Pancreas (tissue), 10 donors: ENCODE measurements around the gene EDAR. TPM values are rescaled to one million over a fixed set of nuclear protein-coding genes. Genes with fewer than 3 reads are reported as not detected.

Experiments
- ATAC-seq, 4 donors: fragments of 200-7000 bp; cut with Tn5 transposase; one replicate each; pipeline versions ENCODE4 v1.8.0 to v1.9.1; 2020; ENCODE audit warnings: mild to moderate bottlenecking in 4 of 4, moderate library complexity in 4 of 4
- DNase-seq, 6 donors: peaks; one replicate each; pipeline ENCODE4 v3.0.0-alpha.2; 2020
- FAIRE-seq: peaks from 2 replicates; lab custom pipeline; 2012; peaks lifted over from hg19 to GRCh38; lab: Jason Lieb, UNC
- H3K27ac ChIP-seq, 4 donors: fragments of 200-600 bp; sonication (generic); 1 replicate in 3 of 4; 2 replicates in 1 of 4; pipeline versions ENCODE4 v1.5.0 to v1.8.0; 2020
- H3K27me3 ChIP-seq, 4 donors: fragments of 200-600 bp; one replicate each; pipeline ENCODE4 v1.8.0; 2021
- H3K36me3 ChIP-seq, 3 donors: fragments of 200-600 bp; sonication (generic) in 1 of 3; one replicate each; pipeline versions ENCODE4 v1.5.0 to v1.8.0; 2020 to 2021
- H3K4me1 ChIP-seq, 3 donors: fragments of 200-600 bp; one replicate each; pipeline ENCODE4 v1.8.0; 2021
- H3K4me3 ChIP-seq, 4 donors: fragments of 200-600 bp; sonication (generic) in 2 of 4; one replicate each; pipeline versions ENCODE4 v1.5.0 to v1.8.0; 2020 to 2021
- H3K9me3 ChIP-seq, 4 donors: fragments of 200-600 bp; one replicate each; pipeline ENCODE4 v1.8.0; 2021
- WGBS, 2 donors: extraction: QIAGEN DNeasy Blood & Tissue Kit; methylation state at CpG; one replicate each; pipeline ENCODE4 v1.1.7; 2013; 5-methylcytosine and 5-hydroxymethylcytosine counted together
- intact Hi-C, 3 donors: fragments of 100-400 bp; cut with DNase I; formaldehyde crosslinking; loops; one replicate each; pipeline versions ENCODE4 v1.11.1 to v1.14.2; 2022
- polyA plus RNA-seq, 2 donors: library from polyadenylated mRNA; stranded (reverse); fragments of 200-250 nt; gene quantifications; one replicate each; pipeline ENCODE4 v1.2.3, GENCODE V29; 2013
- total RNA-seq, 6 donors: library from RNA; stranded (reverse); fragmentation: NEBNext Ultra II Directional in 4 of 6; extraction: Animal tissue kit (Norgen Biotek cat#: 25700) in 4 of 6; gene quantifications; one replicate each; pipeline versions ENCODE4 v1.2.1 to v1.2.4, GENCODE V29; 2021 to 2023
- TF ChIP-seq, protein P1 (sequence below), 4 donors: fragments of 200-600 bp; sonication (generic) in 3 of 4; IDR thresholded peaks; one replicate each; pipeline versions ENCODE4 v1.5.0 to v1.8.0; 2021; ENCODE audit warnings: antibody characterized with exemption in 4 of 4
- donor health status: healthy with polysubstance abuse.
- donor health status: DM: no; HTN: no; CAD: no; lungs with moderate emphysema.
- donor health status: DM: no; HTN: no; CAD: no.
- donor health status: control.
- donor health status: control.
- donor health status: Bipolar disorder and iron deficiency.
- donor health status: DM: yes; HTN: yes; CAD: no.
- donor health status: DM: no; HTN: no; CAD: no.
- donor health status: DM: no; HTN: no; CAD: no.
- donor health status: DM: yes; HTN: yes; CAD: no.

EDAR gene
- total RNA-seq (under 1 TPM; 0.06 to 0.41 (median 0.13) TPM), polyA plus RNA-seq (under 1 TPM; 0.05 to 0.11 TPM)

DNA sequence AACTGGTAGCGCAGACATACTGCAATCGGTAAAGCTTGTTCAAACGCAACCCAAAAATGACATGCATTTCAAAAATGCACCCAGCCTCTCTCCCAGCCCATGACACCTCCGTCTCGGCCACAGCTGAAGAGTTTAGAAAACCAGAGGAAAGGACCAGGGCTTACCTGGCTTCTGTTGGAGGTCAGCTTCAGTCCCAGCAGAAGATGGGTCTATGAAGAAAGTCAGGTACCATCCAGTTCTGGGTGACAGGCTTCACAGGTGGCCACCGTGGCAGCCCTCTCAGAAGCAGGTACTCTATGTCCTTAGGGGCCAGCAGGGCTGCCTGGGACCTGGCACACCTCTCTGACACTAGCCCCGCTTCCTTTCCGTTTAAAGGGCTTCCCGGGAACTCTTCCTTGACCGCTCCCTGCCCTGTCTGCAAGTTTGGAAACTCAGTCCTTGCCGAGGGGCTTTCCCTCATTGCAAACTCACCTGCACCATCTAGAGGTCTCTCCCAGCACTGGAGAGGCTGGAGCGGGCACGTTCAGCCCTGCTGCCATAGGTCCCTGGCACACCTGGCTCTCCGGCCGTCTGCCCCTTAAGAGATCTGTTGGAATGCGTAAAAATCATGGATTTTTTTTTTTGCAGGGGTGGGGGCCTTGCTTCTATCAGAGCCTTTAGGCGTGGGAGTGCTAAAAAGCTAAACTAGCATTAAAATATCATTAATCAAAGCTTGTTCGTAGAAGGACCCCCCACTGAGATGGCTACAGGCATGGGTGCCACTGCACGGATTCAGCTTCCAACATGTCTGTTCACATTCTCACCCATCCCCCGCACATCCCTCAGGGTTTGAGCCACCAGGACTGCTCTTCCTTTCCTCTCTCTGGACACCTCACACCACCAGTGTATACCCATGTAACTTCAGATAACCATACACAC lies at the start of gene EDAR:
EDAR (minus strand) TSS at position 425 of the 918 bp plus-strand sequence. CDS start 58,206 bp downstream, outside the sequence.
- WGBS, 2 donors, result 11 to 12% methylated on average over 20 of the region's 20 CpGs
- Histone ChIP-seq H3K27me3 (no peaks in the 10 kb centered on the region), H3K4me1 (no peaks in the 10 kb centered on the region), H3K9me3 (no peaks in the 10 kb centered on the region), H3K27ac (no peak within 1 kb of the TSS), H3K36me3 (no peaks in the 10 kb centered on the region), H3K4me3 (peak within 1 kb of the TSS in 2 of 4 donors; percentile 24 to 35)
- peak; percentile 87 to 98 (median 95) for ATAC-seq
- TF ChIP-seq, protein P1, sequence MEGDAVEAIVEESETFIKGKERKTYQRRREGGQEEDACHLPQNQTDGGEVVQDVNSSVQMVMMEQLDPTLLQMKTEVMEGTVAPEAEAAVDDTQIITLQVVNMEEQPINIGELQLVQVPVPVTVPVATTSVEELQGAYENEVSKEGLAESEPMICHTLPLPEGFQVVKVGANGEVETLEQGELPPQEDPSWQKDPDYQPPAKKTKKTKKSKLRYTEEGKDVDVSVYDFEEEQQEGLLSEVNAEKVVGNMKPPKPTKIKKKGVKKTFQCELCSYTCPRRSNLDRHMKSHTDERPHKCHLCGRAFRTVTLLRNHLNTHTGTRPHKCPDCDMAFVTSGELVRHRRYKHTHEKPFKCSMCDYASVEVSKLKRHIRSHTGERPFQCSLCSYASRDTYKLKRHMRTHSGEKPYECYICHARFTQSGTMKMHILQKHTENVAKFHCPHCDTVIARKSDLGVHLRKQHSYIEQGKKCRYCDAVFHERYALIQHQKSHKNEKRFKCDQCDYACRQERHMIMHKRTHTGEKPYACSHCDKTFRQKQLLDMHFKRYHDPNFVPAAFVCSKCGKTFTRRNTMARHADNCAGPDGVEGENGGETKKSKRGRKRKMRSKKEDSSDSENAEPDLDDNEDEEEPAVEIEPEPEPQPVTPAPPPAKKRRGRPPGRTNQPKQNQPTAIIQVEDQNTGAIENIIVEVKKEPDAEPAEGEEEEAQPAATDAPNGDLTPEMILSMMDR (IDR thresholded peaks at IDR 0.05), result peak in 3 of 4 donors; percentile 32 to 54 (median 43)
- FAIRE-seq, result no peak
- intact Hi-C loops, result no loop called here
- DNase-seq, result peak in 4 of 6 donors; percentile 32 to 64 (median 44)

DNA sequence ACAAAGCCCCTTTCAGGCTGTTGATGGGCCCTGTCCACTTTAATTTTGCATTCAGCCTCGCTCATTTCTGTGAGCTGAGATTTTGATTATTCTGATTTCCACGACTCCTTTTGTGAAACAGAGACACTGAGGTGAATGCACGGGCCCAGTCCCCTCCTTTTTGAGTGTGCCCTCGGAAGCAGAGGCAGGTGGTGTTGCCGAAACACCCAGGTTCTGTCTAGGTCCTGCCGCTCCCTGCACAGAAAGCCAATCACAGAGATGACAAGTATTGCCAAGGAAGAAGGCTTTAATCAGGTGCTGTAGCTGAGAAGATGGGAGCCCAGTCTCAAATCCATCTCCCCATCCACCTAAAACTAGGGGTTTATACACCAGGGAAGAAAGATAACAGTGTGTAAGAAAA lies 44.2 kb upstream of the EDAR start:
- intact Hi-C loops, result no loop called here
- no peak overlapping the region for H3K27ac ChIP-seq
- H3K9me3 ChIP-seq, result no peaks in the 10 kb centered on the region
- ATAC-seq, result no peak
- H3K36me3 ChIP-seq, result no peaks in the 10 kb centered on the region
- no peaks in the 10 kb centered on the region for H3K27me3 ChIP-seq
- no peak for FAIRE-seq
- no peak overlapping the region for H3K4me3 ChIP-seq
- 91 to 96% methylated on average over 6 of the region's 6 CpGs for WGBS, 2 donors
- TF ChIP-seq, protein P1 (IDR thresholded peaks at IDR 0.05), result no peak
- H3K4me1 ChIP-seq, result no peaks in the 10 kb centered on the region
- no peak for DNase-seq

DNA sequence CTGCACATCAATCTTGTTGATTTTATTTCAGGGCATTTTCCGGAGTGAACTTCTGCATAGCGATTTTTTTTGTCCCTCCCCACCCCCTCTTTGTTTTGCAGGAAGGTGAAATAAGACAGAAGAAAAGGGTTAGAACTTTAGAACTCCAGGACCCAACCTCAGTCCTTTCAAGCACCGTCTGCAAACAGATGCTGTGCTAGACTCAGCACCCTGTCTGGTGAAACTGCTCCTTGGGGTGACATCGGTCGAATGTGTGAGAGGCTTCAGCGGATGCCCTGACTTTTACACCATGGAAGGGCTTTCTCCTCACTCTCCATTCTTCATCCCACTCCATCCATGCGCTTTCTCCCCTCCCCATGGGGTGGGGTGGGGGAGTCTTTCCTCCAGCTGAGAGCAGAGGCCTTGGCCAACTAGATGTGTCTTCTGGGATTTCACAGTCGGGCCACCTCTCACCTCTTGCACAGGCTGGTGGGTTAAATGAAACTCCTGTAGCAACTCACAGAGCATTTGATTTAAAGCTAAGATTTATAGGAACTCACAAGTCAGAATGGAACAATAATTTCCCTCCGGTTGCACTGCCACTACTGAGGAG lies 43.3 kb upstream of the EDAR start:
- no peak for DNase-seq
- Histone ChIP-seq H3K36me3 (no peaks in the 10 kb centered on the region), H3K4me3 (peak overlapping the region in 3 of 4 donors; percentile 21 to 52 (median 38)), H3K4me1 (no peaks in the 10 kb centered on the region), H3K27ac (no peak overlapping the region), H3K27me3 (no peaks in the 10 kb centered on the region), H3K9me3 (no peaks in the 10 kb centered on the region)
- FAIRE-seq, result no peak
- TF ChIP-seq, protein P1 (IDR thresholded peaks at IDR 0.05), result no peak
- no peak for ATAC-seq
- WGBS, 2 donors, result 80 to 82% methylated on average over 9 of the region's 9 CpGs
- intact Hi-C loops, result no loop called here

DNA sequence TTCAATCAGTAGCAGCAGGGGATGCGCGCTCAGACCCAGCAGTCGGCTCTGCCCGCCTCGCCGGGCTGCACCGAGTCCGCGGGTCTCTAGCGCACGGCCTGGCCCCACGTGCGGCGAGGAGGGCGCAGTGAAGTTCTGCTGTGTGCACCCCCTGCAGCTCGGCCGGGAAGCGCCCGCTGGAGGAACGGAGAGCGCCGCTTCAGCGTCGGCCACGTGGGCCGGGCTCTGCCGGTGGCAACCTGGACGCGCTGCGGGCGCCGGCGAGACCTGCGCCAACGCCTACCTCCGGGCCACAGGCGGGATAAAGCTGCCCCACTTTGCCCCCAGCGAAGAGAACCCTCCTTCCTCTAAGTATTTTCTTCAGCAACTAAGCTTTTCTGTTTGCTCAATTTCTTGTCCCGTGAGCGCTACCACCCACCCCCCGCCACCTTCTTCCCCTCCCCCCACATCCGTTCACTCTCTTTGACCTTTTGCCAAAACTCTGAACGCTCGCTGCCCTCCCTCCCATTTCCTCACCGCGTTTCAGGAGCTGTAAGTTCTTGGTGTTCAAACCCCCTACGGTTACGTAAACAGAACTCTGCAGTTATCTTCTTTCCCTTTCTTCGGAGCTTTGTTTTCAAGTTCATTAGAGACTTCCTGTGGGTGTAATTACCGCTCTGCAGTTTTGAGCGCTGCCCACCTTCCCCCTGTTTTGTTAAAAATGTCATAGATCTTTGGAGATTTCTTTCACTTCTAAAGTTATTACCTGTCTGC lies 42.6 kb upstream of the EDAR start:
- ATAC-seq, result peak; percentile 87 to 92 (median 90)
- no peaks in the 10 kb centered on the region for H3K4me1 ChIP-seq
- WGBS, 2 donors, result 2 to 3% methylated on average over 49 to 51 of the region's 51 CpGs
- no peak for FAIRE-seq
- intact Hi-C loops, result no loop called here
- TF ChIP-seq, protein P1 (IDR thresholded peaks at IDR 0.05), result no peak
- DNase-seq, result peak; percentile 14 to 81 (median 38)
- H3K27ac ChIP-seq, result no peak overlapping the region
- H3K4me3 ChIP-seq, result peak overlapping the region; percentile 7 to 52 (median 30)
- no peaks in the 10 kb centered on the region for H3K27me3 ChIP-seq
- H3K36me3 ChIP-seq, result no peaks in the 10 kb centered on the region
- H3K9me3 ChIP-seq, result no peaks in the 10 kb centered on the region
